Stimulated activated naive B cell treated with anti-CD40 and anti-IgM and Interleukin-4, amounts not matched to agents 10 μg/mL and 1 μg/mL and 100 μg/mL, for 72 hours (primary cell): ENCODE results near the gene REPS1.

Experiments used
- ATAC-seq, 2 donors: fragments of 150-1000 bp; cut with Tn5 transposase; replicated peaks; 2 replicates each; pipeline ENCODE4 v1.10.0; 2021; ENCODE audit warnings: moderate library complexity in 1 of 2
- DNase-seq: peaks from one replicate; pipeline ENCODE4 v3.0.0; 2021
- H3K27ac Mint-ChIP-seq: one replicate; pipeline ENCODE4 v1.8.0; 2022; ENCODE audit warnings: mild to moderate bottlenecking, mixed read lengths
- H3K27me3 Mint-ChIP-seq, 2 donors: one replicate each; pipeline ENCODE4 v1.8.0; 2022; ENCODE audit warnings: mixed read lengths in 2 of 2
- H3K36me3 Mint-ChIP-seq, 2 donors: one replicate each; pipeline ENCODE4 v1.8.0; 2022; ENCODE audit warnings: mixed read lengths in 2 of 2, mild to moderate bottlenecking in 1 of 2
- H3K4me1 Mint-ChIP-seq, 2 donors: one replicate each; pipeline ENCODE4 v1.8.0; 2022; ENCODE audit warnings: mixed read lengths in 2 of 2, mild to moderate bottlenecking in 1 of 2
- H3K4me3 Mint-ChIP-seq, 2 donors: one replicate each; pipeline ENCODE4 v1.8.0; 2022; ENCODE audit warnings: mild to moderate bottlenecking in 2 of 2, mixed read lengths in 2 of 2, moderate library complexity in 1 of 2
- H3K9me3 Mint-ChIP-seq, 2 donors: one replicate each; pipeline ENCODE4 v1.8.0; 2022; ENCODE audit warnings: mixed read lengths in 2 of 2, mild to moderate bottlenecking in 1 of 2

The REPS1 gene

DNA sequence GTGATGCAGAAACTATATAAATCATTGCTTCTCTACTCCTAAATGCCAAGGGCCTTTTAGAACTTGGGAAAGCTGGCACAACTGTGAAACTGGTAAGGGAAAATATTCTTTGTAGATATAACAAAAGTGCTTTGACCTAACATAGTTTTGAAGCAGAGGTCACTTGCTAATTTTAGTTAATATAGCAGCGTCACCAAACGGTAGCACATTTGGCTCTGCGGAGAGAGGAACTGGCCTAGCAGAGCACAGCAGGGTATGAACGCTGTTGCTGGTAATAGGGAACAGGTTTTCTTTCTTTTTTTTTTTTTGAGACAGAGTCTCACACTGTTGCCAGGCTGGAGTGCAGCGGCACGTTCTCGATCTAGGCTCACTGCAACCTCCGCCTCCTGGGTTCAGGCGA lies 124.7 kb downstream of the REPS1 start:
- Mint-ChIP-seq H3K27me3 (no peaks in the 10 kb centered on the region), H3K4me1 (peaks cover 5 to 8% of the 10 kb centered on the region in 2 donors), H3K36me3 (no peaks in the 10 kb centered on the region), H3K9me3 (peaks cover 0 to 2% of the 10 kb centered on the region in 2 donors), H3K27ac (peak overlapping the region; percentile 51), H3K4me3 (no peak overlapping the region)
- ATAC-seq, result peak; percentile 31 to 63
- DNase-seq, result no peak

DNA sequence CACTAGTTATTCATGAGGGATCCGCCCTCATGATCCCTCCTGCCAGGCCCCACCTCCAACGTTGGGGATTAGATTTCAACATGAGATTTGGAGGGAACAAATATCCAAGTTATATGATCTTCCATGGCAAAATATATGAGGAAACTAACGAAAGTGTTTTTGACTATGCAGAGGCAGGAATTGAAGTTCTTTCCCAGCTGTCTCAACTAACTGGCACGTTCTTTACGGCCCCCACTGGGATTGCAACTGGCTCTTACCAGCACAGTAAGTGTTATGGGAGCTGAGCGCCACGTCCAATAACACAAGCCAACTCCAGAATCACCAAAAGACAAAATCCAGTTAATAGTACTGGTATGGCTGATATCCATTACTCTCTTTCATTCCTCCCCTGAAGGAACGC lies 125.6 kb downstream of the REPS1 start:
- Mint-ChIP-seq H3K27me3 (peaks cover 0 to 4% of the 10 kb centered on the region in 2 donors), H3K4me3 (no peak overlapping the region), H3K4me1 (peaks cover 5 to 6% of the 10 kb centered on the region in 2 donors), H3K36me3 (no peaks in the 10 kb centered on the region), H3K27ac (no peak overlapping the region), H3K9me3 (peaks cover 0 to 2% of the 10 kb centered on the region in 2 donors)
- ATAC-seq (no peak), DNase-seq (no peak)

DNA sequence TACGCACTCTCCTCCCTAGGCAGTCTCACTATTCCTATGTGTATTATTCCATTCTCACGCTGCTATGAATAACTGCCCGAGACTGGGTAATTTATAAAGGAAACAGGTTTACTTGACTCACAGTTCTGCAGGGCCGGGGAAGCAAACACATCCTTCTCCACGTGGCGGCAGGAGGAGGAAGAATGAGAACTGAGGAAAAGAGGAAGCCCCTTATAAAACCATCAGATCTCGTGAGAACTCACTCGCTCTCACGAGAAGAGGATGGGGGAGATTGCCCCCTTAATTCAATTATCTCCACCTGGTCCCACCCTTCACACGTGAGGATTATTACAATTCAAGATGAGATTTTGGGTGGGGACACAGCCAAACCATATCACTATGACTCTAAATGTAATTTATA lies 130.3 kb downstream of the REPS1 start:
- DNase-seq (no peak), ATAC-seq (no peak)
- Mint-ChIP-seq H3K9me3 (peaks cover 2 to 4% of the 10 kb centered on the region in 2 donors), H3K27ac (no peak overlapping the region), H3K27me3 (peaks cover 5 to 6% of the 10 kb centered on the region in 2 donors), H3K4me1 (peaks cover 5 to 7% of the 10 kb centered on the region in 2 donors), H3K36me3 (no peaks in the 10 kb centered on the region), H3K4me3 (no peak overlapping the region)

DNA sequence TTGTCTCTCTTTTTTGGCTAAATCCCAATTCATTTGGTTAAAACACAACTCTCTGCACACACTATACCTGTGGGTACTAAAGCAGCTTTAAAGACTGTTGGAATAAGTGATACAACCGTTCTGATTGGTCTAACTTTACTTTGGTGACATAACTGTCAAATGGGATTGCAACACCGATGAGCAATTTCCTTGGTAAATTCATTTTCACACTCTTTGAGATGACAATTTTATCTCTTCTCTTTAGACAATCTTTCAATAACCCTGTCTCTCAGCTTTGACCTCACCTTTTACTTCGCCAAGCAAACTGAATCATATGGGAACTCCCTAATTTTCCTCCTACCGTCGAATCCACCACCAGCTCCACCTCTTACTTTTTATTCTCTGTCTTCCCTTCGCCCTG lies 131.4 kb downstream of the REPS1 start:
- H3K36me3 Mint-ChIP-seq, result no peaks in the 10 kb centered on the region
- peaks cover 5 to 6% of the 10 kb centered on the region in 2 donors for H3K27me3 Mint-ChIP-seq
- H3K9me3 Mint-ChIP-seq, result peaks cover 0 to 4% of the 10 kb centered on the region in 2 donors
- H3K4me3 Mint-ChIP-seq, result no peak overlapping the region
- no peak for DNase-seq
- H3K27ac Mint-ChIP-seq, result peak overlapping the region; percentile 3
- no peak for ATAC-seq
- peaks cover 5 to 7% of the 10 kb centered on the region in 2 donors for H3K4me1 Mint-ChIP-seq
